HFF-Myc (cell line): ENCODE measurements around the gene CACHD1.

ENCODE experiments used
- DNase-seq: peaks from one replicate; pipeline ENCODE4 v3.0.0-alpha.2; 2011; ENCODE audit warnings: low read depth; ENCODE audit errors: extremely low read depth
- H3K4me3 ChIP-seq: replicated peaks from 2 replicates; pipeline ENCODE4 v1.5.1; 2011; ENCODE audit warnings: low read depth, mild to moderate bottlenecking, control low read depth, low read length
- TF ChIP-seq, protein P1 (sequence below): IDR thresholded peaks from 2 replicates; pipeline ENCODE4 v1.5.1; 2012; ENCODE audit warnings: mild to moderate bottlenecking, low read depth, low read length, control low read depth; ENCODE audit errors: missing control alignments

Gene CACHD1

DNA sequence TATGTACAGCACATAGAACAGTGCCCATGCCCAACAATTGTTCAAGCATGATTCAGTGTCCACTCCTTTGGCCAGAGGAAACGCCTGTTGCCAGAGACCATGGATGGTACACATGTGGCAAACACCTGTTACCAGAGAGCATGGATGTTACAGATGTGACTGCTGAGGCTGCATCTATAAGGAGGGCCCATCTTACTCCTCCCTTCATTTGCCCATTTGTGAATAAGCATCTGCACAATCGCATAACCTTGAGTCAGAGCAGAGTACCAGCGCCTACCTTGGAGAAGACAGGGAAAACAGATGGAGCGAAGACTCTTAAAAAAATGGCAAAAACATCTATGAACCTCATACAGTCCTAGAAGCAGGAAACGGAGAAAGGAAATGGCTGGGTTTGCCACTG lies 36.6 kb upstream of the CACHD1 start:
- TF ChIP-seq, protein P1, sequence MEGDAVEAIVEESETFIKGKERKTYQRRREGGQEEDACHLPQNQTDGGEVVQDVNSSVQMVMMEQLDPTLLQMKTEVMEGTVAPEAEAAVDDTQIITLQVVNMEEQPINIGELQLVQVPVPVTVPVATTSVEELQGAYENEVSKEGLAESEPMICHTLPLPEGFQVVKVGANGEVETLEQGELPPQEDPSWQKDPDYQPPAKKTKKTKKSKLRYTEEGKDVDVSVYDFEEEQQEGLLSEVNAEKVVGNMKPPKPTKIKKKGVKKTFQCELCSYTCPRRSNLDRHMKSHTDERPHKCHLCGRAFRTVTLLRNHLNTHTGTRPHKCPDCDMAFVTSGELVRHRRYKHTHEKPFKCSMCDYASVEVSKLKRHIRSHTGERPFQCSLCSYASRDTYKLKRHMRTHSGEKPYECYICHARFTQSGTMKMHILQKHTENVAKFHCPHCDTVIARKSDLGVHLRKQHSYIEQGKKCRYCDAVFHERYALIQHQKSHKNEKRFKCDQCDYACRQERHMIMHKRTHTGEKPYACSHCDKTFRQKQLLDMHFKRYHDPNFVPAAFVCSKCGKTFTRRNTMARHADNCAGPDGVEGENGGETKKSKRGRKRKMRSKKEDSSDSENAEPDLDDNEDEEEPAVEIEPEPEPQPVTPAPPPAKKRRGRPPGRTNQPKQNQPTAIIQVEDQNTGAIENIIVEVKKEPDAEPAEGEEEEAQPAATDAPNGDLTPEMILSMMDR: no peak
- H3K4me3 ChIP-seq: no peak overlapping the region
- peak; percentile 36 for DNase-seq

DNA sequence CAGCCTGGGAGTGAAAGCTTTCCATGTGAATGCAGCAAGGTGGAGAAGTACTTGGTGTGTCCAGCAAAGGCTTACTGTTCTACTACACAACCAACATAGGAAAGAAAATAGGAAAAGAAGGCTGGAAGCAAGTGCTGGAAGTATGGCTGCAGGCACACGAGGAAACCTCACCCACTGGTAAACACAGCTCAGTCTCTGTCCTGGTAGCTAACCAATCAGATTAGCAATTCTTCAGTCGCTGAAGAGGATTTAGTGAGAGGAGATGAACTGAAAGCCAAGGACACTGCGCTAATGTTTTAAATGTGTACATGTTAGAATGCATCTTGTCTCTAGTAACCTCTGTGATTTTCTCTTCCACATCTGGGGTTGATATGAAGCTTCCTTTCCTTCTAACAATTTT lies 36.2 kb upstream of the CACHD1 start:
- TF ChIP-seq, protein P1: no peak
- peak; percentile 14 for DNase-seq
- no peak overlapping the region for H3K4me3 ChIP-seq

DNA sequence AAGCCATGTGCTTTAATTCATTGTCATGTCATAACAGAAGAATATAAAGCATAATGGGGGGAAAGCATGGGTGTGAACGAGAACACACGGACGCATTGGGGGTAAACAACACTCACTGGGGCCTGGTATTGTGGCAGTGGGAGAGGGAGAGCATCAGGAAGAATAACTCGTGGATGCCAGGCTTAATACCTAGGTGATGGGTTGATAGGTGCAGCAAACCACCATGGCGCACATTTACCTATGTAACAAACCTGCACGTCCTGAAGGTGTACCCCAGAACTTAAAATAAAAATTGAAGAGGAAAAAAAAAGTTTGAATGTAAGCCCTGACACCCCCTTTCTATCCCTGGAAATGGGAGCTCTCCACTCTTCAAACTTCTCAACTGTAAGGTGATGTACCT lies 34.9 kb upstream of the CACHD1 start:
- no peak for DNase-seq
- TF ChIP-seq, protein P1: no peak
- H3K4me3 ChIP-seq: no peak overlapping the region

DNA sequence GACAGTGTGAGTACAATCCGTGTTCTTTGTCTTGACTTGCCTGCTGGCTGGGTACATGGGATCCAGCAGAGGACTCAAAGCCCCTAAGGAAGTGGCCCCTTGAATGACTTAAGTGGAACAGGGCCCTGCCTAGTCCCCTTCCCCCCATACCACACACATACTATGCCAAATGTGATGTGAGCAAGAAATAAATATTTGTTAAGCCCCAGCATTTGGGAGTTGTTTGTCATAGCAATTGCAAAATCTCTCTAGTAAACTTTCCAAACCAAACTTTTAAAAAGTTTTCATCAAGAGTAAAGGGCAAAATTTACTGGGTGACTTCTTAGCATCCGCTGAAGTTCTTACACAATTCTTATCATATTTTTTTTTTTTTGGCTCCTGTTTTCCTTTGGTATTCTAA lies 32.5 kb upstream of the CACHD1 start:
- no peak overlapping the region for H3K4me3 ChIP-seq
- TF ChIP-seq, protein P1: no peak
- DNase-seq: no peak

DNA sequence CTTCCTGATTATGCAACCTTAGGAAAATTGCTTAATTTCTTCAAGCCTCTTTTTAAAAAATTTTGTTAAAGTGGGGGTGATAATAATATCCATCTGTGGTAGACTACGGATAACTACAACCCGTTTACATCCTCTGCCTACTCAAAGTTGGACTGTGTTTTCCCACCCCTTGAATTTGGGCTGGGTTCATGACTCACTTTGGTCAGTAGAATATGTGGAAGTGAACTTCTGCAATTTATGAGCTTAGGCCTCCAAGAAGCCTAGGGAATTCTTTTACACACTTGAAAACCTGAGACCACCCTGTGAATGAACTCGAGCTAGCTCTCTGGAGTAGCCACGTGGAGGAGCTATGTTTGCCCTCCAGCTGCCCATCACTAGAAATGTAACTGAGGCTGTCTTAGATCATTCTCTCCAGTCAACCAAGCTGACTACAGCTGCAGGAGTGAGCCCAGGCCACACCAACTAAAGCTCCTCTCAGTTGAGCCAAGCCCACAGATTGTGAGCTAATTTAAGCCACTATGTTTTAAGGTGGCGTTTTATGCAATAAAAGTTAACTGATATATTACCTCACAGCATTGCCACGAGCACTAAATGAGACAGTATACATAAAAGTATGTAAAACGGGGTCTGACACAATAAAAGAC lies 29.6 kb upstream of the CACHD1 start:
- TF ChIP-seq, protein P1: no peak
- no peak overlapping the region for H3K4me3 ChIP-seq
- peak; percentile 12 for DNase-seq

DNA sequence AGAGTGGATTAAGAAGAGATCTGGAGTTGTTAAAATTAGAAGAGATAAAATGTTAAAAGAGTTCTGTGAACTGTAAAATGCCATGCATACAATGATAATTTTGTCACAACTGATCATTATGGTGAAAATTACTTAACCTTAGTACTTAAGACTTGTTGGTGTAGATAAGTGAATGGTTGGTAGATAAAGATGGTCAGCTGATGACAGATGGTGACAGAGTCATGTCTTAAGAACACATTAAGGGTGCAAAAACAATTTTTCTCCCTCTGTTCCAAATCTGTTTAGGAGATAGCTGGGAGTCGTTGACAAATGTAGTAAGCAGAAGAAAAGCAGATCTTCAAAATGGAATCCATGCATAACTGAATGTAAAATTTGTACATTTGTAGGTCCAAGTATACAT lies 18.5 kb upstream of the CACHD1 start:
- no peak for DNase-seq
- H3K4me3 ChIP-seq: no peak overlapping the region
- TF ChIP-seq, protein P1: no peak

DNA sequence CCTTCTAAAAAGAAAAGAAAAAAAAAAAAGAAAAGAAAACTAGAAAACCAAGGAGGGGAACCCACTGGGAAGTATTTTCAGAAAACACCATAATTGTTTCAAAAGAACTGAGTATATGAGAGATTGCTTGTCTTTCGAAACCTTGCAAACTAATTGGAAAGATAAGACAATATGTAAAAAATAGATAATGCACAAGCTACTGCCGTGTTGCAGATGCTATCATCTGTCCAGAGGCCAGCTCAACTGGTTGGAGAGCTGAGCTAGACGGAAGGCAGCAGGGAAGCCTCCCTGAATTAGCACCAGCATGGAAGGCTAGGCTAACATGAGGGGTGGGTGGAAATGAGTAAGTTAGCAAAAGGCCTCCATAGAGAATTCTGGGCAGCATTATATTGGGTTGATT lies 16.2 kb upstream of the CACHD1 start:
- TF ChIP-seq, protein P1: no peak
- DNase-seq: no peak
- H3K4me3 ChIP-seq: no peak overlapping the region
